ENCODE data around the gene RPL27.
A peak's percentile ranks its signal among the peaks of the same experiment; 100 is the strongest.

Gene RPL27

GRCh38 chr17:43021741-43022512 is 23.7 kb downstream of the RPL27 start, which contains the start of gene VAT1:
Gene VAT1, minus strand, starts transcription at chr17:43022385. Its CDS starts 63 bp downstream, at chr17:43022322.
- peak; percentile 14 for DNase-seq

- peak; percentile 92 for DNase-seq
Observed at GRCh38 chr17:43024407-43025289, 26.4 kb downstream of the RPL27 start, which contains the start of gene RND2. Gene RND2, plus strand, starts transcription at chr17:43025231. Its CDS starts 117 bp downstream, at chr17:43025348.

DNA sequence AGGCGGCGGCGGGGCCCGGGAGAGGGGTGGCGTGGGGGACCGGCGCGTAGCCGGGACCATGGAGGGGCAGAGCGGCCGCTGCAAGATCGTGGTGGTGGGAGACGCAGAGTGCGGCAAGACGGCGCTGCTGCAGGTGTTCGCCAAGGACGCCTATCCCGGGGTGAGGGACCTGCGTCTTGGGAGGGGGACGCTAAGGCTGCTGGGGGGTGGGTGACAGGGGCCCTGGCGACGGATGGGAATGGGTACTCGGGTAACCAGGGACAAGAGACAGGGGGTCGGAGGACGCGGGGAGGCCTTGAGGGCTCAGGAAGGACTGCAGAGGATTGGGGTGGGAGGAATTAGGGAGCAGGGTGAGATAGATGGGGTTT is 27.1 kb downstream of the RPL27 start:
- no peak for DNase-seq

DNA sequence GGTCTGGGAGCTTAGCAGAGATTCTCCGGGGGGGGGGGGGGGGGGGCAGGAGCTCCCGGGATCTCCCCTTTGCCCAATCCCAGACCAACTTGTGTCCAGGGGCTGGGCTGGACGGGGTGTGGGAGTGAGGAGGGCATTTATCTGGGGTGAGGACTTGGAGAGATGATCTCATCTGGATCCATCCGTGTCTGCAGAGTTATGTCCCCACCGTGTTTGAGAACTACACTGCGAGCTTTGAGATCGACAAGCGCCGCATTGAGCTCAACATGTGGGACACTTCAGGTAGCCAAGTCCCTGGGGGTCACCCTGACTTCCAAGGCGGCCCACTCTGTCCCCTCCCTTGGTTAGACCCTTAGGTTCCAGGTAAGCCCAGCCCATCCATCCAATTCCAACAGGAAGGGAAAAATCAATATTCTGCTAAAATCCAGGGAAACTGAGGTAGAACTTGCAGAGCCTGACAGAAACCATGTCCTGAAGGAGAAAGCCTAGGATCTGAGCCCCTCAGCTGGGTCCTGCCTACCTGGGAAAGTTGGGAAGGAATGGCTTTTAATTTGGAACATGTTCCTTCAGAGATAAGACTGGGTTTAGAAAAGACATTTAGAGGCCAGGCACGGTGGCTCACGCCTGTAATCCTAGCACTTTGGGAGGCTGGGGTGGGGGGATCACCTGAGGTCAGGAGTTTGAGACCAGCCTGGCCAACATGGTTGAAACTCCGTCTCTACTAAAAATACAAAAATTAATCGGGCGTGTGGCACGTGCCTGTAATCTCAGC is 27.7 kb downstream of the RPL27 start:
- DNase-seq: no peak

- no peak for DNase-seq
Observed at GRCh38 chr17:43026595-43026994, 28.4 kb downstream of the RPL27 start.

GRCh38 chr17:43027091-43028032 is 29.1 kb downstream of the RPL27 start:
- DNase-seq: no peak

DNA sequence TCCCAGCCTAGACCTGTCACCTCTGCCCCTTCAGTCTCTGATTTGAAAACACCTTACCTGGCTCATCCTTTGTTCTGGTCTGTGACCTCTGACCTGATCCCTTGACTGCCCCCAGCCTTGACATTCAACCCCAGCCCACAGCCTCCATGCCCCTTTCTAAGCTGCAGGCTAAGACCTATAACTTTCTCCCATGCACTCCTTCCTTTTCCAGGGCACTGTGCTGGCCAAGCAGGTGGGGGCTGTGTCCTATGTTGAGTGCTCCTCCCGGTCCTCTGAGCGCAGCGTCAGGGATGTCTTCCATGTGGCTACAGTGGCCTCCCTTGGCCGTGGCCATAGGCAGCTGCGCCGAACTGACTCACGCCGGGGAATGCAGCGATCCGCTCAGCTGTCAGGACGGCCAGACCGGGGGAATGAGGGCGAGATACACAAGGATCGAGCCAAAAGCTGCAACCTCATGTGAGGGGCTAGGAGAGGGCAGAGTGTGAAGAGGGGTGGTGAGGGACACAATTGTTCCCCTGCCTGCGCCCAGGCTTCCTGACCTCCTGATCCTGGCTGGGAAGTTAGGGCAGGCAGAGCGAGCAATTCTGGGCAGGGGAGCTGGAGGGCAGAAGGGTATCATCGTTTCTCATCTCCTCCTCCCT is 30.1 kb downstream of the RPL27 start:
- DNase-seq: no peak

GRCh38 chr17:43030137-43030767 is 32.0 kb downstream of the RPL27 start:
- no peak for DNase-seq

GRCh38 chr17:43031666-43032065 is 33.4 kb downstream of the RPL27 start:
- DNase-seq: no peak

DNA sequence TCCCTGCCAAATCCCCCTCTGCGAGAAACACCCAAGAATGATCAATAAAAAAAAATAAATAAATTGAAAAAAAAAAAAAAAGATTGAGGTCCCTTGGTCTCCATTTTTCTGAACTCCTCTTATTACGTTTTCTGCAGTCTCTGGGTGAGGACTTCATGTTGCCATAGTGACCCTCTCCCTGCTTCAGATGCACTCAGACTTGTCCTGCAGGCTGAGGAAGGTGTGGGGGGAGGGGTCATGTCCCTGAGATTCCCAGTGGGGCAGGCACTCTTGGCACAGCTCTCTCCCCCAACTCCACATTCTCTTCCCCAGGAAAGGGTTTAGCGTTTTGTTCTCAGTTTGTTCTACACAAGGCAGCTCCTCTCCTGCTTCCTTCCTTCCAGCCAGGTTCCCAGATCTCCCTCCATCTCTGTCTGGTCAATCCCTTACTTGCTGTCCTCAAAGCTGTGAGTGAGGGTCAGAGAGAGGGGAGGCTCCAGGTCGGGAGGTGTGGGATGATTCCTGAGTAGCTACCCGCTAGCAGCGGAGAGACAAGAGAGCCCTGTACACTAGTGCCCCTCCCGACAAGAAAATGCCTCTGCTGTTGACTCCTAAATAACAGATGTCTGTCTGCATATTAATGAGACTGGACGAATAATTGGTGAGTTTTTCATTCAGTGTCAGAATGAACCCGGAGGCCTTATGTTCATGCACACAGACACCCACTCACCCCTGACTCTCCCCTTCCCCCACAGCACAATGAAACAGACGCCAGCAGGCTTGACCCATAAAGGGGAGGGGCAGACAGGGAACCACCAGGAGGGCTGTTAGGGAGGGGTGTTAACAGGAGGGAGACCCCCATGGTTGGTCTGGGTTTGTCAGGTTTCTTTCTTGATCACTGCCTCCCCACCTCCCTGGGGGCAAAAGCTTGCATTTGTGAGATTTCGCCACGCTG is 36.0 kb downstream of the RPL27 start:
- peak; percentile 97 for DNase-seq

DNA sequence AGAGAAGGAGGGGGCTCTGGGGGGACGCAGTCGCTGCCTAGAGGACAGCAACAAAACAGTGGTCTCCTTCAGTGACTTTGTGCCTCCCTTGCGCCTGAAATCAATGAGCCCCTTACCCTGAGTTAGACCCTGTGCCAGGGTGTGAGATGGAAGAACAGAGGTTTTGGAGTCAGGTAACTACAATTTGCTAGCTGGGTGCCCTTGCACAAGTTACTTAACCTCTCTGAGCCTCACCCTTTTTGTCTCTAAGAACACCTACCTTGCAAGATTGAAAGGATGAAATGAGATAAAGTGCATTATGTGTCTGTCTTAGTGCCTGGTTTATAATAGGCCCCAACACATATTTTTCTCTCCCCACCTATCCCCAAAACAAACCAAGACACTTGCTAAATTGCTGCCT is 36.7 kb downstream of the RPL27 start:
- no peak for DNase-seq

DNA sequence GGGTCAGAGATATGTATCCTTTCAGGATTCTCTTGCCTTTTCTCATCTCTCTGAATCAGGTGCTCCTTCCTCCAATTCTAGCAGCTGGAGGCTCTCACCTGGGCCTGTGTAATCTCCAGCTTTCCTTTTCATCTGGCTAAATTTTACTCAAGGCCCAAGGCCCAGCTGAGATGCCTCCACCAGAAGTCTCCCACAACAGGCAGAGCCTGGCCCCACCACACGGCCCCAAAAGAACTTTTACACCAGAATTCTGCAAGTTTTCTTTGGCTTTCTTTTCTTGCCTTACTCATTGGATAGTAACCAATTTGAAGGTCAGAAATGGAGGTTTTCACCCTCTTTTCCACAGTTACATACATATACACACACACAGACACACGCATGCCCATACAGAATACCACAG is 41.4 kb downstream of the RPL27 start:
- DNase-seq: no peak

DNA sequence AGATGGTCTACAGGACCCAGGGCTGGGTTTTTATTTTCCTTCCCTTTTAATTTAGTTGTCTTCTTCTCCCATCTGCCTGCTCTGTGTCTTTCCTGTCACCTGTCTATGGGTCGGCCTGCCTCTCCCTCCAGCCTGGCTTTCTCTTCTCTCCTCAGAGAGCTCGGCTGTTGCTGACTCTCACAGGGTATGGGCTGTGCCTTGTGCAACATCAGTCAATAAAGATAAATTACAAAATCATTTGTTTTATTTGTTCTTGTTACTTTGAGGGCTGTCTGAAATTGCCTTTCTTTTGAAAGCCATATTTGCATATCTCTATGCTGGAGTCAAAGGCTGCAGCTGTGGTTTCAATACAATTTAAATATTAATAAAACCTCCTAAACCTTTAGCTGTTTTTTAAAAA is 42.4 kb downstream of the RPL27 start:
- no peak for DNase-seq

GRCh38 chr17:43042025-43042628 is 43.9 kb downstream of the RPL27 start:
- DNase-seq: peak; percentile 19

DNA sequence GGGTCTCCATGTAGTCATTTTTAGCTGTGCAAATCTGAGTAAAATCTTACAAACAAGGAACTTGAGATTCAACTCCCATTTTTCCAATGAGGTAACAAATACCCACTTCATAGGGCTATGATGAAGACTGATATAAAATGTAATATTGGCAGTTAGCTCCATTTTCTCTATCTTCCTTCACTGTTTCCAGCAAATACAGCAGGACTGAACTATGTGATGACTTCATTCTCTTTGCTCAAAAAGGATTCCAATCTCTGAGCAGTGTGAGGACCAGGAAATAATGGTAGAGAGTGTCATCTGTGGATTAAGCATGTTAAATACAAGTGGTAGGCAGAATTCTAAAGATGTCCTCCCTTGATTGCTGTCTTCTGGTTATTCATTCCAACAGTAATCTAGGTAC is 45.1 kb downstream of the RPL27 start:
- DNase-seq: no peak

DNA sequence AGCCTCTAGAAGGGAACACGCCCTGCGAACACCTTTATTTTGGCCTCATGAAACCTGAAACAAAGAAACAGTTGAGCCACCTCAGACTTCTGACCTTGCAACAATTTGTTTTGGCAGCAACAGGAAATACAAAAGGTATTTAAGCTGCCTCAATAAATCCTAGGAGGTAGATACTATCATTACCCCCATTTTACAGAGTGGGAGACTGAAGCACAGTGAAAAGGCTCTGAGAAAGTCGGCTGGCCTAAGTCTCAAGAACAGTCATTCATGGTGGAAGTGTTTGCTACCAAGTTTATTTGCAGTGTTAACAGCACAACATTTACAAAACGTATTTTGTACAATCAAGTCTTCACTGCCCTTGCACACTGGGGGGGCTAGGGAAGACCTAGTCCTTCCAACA is 45.8 kb downstream of the RPL27 start:
- no peak for DNase-seq

GRCh38 chr17:43051969-43052368 is 53.8 kb downstream of the RPL27 start:
- no peak for DNase-seq
